GM18502 (cell line): ENCODE results near the gene SULT1C3.
"Not testable (repeated sequence)": the region's sequence is repeated elsewhere in the genome, so short reads cannot be mapped to it uniquely, and the experiment has no call there.

Experiments used
- ATAC-seq: cut with Tn5 transposase; IDR thresholded peaks from one replicate; pipeline ENCODE4 v1.9.1; 2021; ENCODE audit warnings: mild to moderate bottlenecking; ENCODE audit not compliant: unreplicated experiment, poor library complexity

SULT1C3 gene

GRCh38 chr2:108243566-108243965 lies 3.8 kb downstream of the SULT1C3 start:
- ATAC-seq, result no peak

GRCh38 chr2:108244667-108245414 lies 5.1 kb downstream of the SULT1C3 start:
- ATAC-seq, result no peak

- no peak for ATAC-seq
Observed at GRCh38 chr2:108253106-108253505, 13.3 kb downstream of the SULT1C3 start.

- no peak for ATAC-seq
Observed at GRCh38 chr2:108257757-108258331, 18.1 kb downstream of the SULT1C3 start.

- no peak for ATAC-seq
Observed at GRCh38 chr2:108260773-108261172, 21.0 kb downstream of the SULT1C3 start.

GRCh38 chr2:108262036-108262435 lies 22.3 kb downstream of the SULT1C3 start:
- no peak for ATAC-seq

- ATAC-seq, result no peak
Observed at GRCh38 chr2:108263401-108263800, 23.6 kb downstream of the SULT1C3 start.

- no peak for ATAC-seq
Observed at GRCh38 chr2:108266218-108266617, 26.4 kb downstream of the SULT1C3 start.

- ATAC-seq, result no peak
Observed at GRCh38 chr2:108267101-108267500, 27.3 kb downstream of the SULT1C3 start.

DNA sequence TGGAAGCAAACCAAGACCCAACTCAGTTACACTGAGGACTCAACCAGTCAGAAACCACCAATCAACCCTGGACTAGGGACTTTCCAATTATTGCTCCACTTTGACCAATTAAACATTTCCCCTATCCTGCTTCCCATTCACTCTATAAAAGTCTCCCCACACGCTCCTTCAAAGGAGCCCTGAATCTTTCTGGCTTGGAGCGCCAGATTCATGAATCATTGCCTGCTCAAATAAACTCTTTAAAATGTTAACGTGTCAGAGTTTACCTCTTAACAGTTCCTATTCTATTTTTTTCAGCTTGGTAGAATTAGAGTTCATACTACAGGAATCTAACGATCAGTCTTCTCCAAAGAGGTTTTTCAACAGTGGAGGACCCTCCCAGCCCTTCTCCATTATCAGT lies 28.2 kb downstream of the SULT1C3 start:
- no peak for ATAC-seq

DNA sequence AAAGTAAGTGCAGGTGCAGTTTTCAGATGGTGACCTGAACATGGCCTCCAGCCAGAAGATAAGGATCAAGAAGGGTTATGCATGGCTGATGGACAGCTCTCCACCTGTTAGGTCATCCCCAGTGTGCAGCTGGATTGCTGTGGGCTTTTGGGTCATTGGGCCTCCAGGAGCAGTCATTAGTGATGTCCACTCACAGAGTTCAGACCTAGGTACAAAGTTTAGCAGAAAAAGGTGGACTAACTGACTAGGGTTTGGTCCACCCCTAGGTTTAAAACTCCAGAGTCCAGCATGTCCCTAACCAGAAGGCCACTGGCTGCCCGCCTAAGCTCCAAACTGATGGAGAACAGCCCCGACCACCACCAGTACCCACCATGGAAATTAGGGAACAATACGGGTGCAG lies 30.6 kb downstream of the SULT1C3 start:
- no peak for ATAC-seq

GRCh38 chr2:108270768-108271506 lies 31.2 kb downstream of the SULT1C3 start:
- ATAC-seq, result no peak

DNA sequence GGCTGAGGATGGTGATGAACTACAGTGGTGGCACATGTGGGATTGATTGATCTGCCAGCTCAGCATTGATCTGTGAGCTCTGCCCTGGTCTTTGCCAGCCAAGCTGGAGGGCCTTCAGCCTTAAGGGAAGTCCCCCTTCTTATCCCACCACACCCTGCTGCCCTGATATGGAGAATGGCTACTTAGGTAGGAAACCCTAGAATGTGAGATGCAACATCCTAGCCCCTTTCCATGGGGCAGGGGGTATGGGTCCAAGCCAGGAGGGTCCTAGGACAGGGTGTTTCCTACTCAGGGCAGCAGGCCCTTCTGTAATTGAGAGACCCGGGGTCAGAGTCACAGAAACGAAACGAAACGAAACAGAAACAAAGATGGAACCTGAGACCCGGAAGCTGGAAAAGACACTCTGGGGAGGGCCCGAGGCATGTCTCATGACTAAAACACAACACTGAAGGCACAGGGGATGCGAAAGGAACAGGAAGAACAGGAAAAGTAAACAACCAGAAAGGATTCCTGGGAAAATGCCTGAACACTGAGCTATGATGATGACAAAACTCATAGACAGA lies 32.0 kb downstream of the SULT1C3 start:
- no peak for ATAC-seq

DNA sequence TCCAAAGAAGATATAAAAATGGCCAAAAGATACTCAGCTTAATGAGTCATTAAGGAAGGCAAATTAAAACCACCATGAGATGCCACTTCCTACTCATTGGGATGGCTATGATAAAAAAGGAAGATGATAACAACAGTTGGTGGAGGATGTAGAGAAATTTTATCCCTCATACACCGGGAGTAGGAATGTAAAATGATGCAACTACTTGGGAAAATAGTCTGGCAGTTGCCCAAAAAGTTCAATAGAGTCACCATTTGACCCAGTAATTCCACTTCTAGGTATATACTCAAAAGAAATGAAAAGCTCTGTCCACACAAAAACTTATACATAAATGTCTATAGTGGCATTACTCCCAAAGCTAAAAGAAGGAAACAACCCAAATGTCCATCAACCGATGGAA lies 38.9 kb downstream of the SULT1C3 start:
- no peak for ATAC-seq

GRCh38 chr2:108279468-108279867 lies 39.7 kb downstream of the SULT1C3 start:
- ATAC-seq, result no peak

DNA sequence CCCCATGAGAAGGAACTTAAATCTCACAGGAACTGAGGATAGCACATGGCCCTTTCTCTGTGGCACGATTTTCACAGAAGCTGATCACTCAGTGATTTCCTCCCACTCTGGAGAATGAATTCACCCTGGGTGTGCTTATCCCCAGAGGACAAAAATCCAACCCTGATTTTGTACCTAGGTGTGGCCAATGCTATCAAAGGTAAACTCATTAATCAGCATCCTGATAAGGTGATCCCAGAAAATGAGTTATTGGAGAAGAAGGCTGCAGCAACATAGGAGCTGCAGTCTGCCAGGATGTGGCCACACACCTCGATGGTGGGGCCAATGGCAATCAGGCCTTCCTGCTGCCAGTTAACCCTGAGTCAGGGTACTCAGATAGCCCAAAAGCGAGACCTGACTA lies 40.7 kb downstream of the SULT1C3 start:
- no peak for ATAC-seq

GRCh38 chr2:108284566-108284965 lies 44.8 kb downstream of the SULT1C3 start:
- ATAC-seq, result not testable (repeated sequence)

DNA sequence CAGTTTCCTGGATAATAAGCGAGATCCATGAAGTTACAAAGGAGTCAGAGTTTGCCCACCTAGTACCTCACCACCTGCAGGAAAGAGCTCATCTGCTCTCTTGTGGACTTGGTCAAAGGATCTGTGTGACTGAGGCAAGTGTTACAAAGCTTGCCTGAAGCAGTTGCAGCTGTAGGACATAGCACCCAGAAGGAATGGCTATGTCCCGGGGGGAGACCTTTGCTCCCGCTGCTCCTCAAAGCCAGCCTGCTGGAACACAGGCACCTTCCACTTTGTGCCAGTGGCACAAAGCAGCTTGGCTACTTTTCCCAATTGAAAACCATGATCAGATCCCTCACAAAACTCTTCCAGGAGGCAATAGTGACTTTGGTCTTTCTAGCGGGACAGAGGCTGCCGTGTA lies 45.8 kb downstream of the SULT1C3 start:
- ATAC-seq, result no peak

- ATAC-seq, result no peak
Observed at GRCh38 chr2:108287169-108287568, 47.4 kb downstream of the SULT1C3 start.

- no peak for ATAC-seq
Observed at GRCh38 chr2:108288534-108289106, 48.9 kb downstream of the SULT1C3 start, which contains the start of gene SULT1C2. TSS of gene SULT1C2 (plus strand) at chr2:108288895. CDS start at chr2:108293668, 4,773 bp downstream.

DNA sequence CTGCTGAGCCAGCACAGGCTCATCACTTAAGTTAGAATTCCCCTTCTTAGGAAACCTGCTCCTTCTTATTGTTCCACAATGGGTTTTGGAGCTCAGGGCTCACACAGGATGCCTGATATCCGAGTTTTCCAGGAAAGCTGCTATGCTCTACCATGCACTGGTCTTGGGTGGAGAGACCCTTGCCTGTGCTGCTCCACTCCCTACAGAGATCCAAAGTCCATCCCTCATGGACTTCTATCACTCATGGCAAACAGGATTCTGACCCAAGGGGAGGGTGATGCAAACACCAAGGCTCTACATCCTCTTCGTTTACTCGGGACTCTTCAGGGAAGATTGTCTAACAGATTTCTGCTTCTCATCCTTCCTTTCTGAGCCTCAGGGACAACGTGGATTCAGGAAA lies 54.1 kb downstream of the SULT1C3 start:
- no peak for ATAC-seq
